HG02642 (cell line): ENCODE measurements around the gene DBNL.

Experiments
- ATAC-seq: cut with Tn5 transposase; IDR thresholded peaks from one replicate; pipeline ENCODE4 v1.9.1; 2021; ENCODE audit warnings: mild to moderate bottlenecking; ENCODE audit not compliant: unreplicated experiment, poor library complexity

Gene DBNL

DNA sequence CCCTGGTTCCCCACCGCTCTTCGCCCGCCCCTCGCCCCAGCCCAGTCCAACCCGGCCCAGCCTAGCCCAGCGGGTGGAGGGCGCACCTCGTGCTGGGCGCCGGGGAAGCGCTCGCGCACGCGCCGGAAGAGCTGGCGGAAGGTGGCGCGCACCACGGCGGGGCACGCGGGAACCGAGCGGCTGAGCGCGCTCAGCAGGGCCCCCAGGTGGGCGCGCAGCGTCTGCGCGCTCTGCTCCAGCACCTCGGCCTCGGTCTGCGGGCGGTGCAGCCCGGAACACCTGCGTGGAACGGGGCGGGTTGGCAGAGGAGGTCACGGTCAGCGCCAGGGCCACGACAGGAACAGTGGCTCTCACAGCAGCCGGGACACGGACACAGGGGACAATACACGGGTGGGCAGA is 4.0 kb upstream of the DBNL start:
- ATAC-seq: peak; percentile 42

DNA sequence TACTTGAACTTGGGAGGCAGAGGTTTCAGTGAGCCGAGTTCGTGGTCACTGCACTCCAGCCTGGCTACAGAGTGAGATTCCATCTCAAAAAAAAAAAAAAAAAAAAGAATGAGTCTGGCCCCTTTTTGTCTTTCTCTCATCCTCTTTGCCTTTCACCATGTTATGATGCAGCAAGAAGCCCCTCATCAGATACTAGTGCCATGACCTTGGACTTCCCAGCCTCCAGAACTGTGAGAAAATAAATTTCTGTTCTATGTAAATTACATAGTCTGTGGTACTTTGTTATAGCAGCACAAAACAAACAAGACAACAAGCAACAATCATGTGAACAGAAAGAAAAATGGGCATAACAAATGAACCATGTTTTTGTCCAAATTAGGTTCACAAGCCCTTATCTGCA is 2.3 kb upstream of the DBNL start:
- no peak for ATAC-seq

- no peak for ATAC-seq
Measured at GRCh38 chr7:44043902-44044301, 600 bp upstream of the DBNL start.

GRCh38 chr7:44045226-44046014 is 918 bp downstream of the DBNL start:
- ATAC-seq: peak; percentile 10

DNA sequence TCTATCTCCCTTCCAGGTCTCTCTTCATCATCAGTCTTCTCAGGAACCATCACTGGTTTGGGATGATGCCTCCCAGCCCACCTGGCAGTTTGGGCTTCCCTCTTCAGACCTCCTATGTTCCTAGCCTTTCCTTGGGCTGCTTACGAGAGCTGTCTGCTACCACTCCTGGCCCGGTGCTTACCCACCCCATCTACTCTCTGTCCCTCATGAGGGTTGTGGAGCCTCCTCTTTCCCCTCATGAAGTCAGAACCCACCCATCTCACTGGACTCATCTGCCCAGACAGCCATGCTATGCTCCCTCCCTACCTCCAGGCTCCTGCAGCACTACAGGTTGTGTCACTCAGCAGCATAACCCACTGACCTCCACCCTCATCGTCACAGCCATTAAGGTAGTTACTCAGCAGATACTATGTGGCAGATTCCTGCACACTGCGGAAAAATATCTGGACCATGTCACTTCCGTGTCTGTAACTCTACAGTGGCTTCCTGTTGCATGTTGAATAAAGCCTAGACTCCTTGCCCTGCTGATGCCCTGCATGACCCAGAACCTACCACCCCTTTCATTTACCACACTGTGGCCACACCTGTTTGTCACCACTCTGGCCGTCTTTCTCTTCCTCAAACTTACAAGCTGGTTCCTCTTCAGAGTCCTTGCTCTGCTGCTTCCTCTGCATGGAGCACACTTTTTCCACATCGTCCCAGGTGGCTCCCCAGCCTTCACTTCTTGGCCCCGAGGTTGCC is 2.0 kb downstream of the DBNL start:
- peak; percentile 45 for ATAC-seq

- no peak for ATAC-seq
Measured at GRCh38 chr7:44048031-44048795, 3.7 kb downstream of the DBNL start.

- no peak for ATAC-seq
Measured at GRCh38 chr7:44050121-44050914, 5.8 kb downstream of the DBNL start.

- ATAC-seq: no peak
Measured at GRCh38 chr7:44050915-44051560, 6.5 kb downstream of the DBNL start.

DNA sequence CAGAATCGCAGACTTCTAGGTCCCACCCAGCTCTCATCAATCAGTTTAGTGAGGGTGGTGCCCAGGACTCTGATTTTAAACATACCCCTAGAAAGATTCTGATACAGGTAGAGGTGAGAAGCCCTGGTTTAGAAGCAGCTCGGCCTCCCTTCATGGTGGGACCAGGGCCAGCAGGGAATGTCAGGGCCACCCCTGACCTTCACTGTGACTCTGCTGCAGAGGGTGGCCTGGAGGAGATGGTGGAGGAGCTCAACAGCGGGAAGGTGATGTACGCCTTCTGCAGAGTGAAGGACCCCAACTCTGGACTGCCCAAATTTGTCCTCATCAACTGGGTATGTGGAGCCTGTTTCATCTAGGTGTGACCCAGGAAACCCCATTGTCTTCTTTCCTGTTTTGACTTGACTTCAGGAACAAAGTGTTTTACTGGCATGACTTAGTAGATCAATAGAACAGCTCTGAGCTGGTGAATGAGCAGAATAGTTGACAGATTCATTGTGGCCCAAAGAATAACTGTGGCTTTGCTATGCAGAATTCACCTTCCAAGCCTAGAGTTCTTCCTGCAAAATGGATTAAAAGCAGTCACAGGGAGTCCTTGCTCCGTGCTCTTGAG is 7.2 kb downstream of the DBNL start:
- ATAC-seq: no peak

GRCh38 chr7:44052771-44053365 is 8.4 kb downstream of the DBNL start:
- no peak for ATAC-seq

DNA sequence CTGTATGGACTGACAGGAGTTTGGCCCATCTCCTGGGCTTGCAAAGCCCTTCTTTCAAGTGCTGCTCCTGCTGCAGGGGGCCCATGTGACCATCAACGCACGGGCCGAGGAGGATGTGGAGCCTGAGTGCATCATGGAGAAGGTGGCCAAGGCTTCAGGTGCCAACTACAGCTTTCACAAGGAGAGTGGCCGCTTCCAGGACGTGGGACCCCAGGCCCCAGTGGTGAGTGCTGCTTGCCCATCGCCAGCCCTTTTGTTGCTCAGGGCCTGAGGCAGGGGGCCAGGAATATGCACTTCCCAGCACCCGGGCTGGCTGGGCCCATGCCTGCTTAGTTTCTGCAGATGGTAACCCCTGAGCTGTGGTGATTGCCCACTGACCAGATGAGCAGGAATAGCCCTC is 12.2 kb downstream of the DBNL start:
- ATAC-seq: no peak

DNA sequence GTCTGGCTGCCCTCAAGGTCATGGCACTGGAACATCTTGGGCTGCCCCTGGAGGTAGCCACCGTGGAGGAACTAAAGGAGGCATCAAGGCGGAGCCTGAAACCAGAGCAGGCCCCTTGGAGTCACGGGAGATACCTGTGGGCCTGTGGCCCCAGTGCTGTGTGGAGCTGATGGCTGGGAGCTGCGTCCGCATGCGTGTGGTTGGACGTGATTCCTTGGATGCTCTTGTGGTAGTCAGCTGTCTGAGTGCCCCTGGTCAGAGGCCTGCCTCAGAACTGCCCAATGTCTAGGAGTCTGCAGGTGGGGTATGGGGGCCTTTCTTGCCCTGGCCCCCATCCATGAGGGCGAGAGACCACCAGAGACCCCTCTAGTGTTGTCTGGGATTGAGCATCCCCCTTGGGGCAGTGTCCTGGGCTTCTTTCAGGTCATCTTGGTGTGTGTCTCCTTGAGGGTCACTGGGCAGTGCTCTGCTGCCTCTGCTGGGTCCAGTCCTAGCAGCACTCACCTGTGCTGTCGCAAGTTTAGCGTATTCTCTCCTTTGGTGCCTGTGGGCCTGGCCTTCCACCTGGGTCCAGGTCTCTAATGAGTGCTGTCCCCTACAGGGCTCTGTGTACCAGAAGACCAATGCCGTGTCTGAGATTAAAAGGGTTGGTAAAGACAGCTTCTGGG is 12.8 kb downstream of the DBNL start:
- ATAC-seq: no peak

GRCh38 chr7:44057849-44058758 is 13.6 kb downstream of the DBNL start:
- ATAC-seq: no peak

GRCh38 chr7:44058759-44059218 is 14.3 kb downstream of the DBNL start:
- peak; percentile 6 for ATAC-seq

- ATAC-seq: peak; percentile 60
Measured at GRCh38 chr7:44059219-44060090, 15.0 kb downstream of the DBNL start.
